Fibroblast of the conjunctiva (primary cell): ENCODE data around the gene DCST2.
A peak's percentile ranks its signal among the peaks of the same experiment; 100 is the strongest.

Experiments
- DNase-seq: peaks from one replicate; pipeline ENCODE4 v3.0.0-alpha.2; 2010; ENCODE audit warnings: low read depth

Gene DCST2

GRCh38 chr1:155010211-155010918, 23.2 kb downstream of the DCST2 start:
- no peak for DNase-seq

- no peak for DNase-seq
Observed at GRCh38 chr1:155009742-155010141, 23.8 kb downstream of the DCST2 start.

GRCh38 chr1:155009221-155009711, 24.3 kb downstream of the DCST2 start:
- no peak for DNase-seq

- DNase-seq: no peak
Observed at GRCh38 chr1:155008015-155008941, 25.3 kb downstream of the DCST2 start.

- no peak for DNase-seq
Observed at GRCh38 chr1:155007251-155007828, 26.2 kb downstream of the DCST2 start.

- DNase-seq: no peak
Observed at GRCh38 chr1:155006601-155007101, 26.9 kb downstream of the DCST2 start.

- no peak for DNase-seq
Observed at GRCh38 chr1:155005076-155006011, 28.2 kb downstream of the DCST2 start.

GRCh38 chr1:155004352-155005075, 29.1 kb downstream of the DCST2 start:
- DNase-seq: no peak

- DNase-seq: peak; percentile 69
Observed at GRCh38 chr1:155003766-155004351, 29.7 kb downstream of the DCST2 start.

GRCh38 chr1:155003227-155003765, 30.3 kb downstream of the DCST2 start:
- DNase-seq: no peak

- no peak for DNase-seq
Observed at GRCh38 chr1:155002464-155003226, 30.9 kb downstream of the DCST2 start, which contains the start of gene ZBTB7B. ZBTB7B (plus strand) TSS chr1:155002802; CDS start chr1:155014661, 11,859 bp downstream.

- peak; percentile 98 for DNase-seq
Observed at GRCh38 chr1:155001675-155002463, 31.7 kb downstream of the DCST2 start.

- no peak for DNase-seq
Observed at GRCh38 chr1:155001425-155001674, 32.2 kb downstream of the DCST2 start.

- DNase-seq: peak; percentile 67
Observed at GRCh38 chr1:155000726-155001424, 32.7 kb downstream of the DCST2 start.

- no peak for DNase-seq
Observed at GRCh38 chr1:155000411-155000725, 33.2 kb downstream of the DCST2 start.

- DNase-seq: no peak
Observed at GRCh38 chr1:154999571-155000410, 33.8 kb downstream of the DCST2 start.
